Neural crest cell (in vitro differentiated cells): ENCODE data around the gene RSPH1. TPM values are rescaled to one million over a fixed set of nuclear protein-coding genes. Genes with fewer than 3 reads are reported as not detected.
A peak's percentile ranks its signal among the peaks of the same experiment; 100 is the strongest.

ENCODE experiments used
- DNase-seq: peaks from one replicate; pipeline ENCODE4 v3.0.0; 2021; ENCODE audit warnings: low read depth, mixed read lengths, low spot score
- H3K27ac Mint-ChIP-seq: one replicate; pipeline ENCODE4 v1.8.0; 2021; ENCODE audit warnings: mild to moderate bottlenecking, mixed read lengths; ENCODE audit not compliant: unreplicated experiment
- H3K27me3 Mint-ChIP-seq: 2 replicates; pipeline ENCODE4 v1.8.0; 2021; ENCODE audit warnings: low read depth, mild to moderate bottlenecking, mixed read lengths
- H3K36me3 Mint-ChIP-seq: 2 replicates; pipeline ENCODE4 v1.8.0; 2021; ENCODE audit warnings: low read depth, mild to moderate bottlenecking, mixed read lengths
- H3K4me1 Mint-ChIP-seq: 2 replicates; pipeline ENCODE4 v1.8.0; 2021; ENCODE audit warnings: mixed read lengths
- H3K4me3 Mint-ChIP-seq: one replicate; pipeline ENCODE4 v1.8.0; 2021; ENCODE audit warnings: mild to moderate bottlenecking, mixed read lengths
- H3K9me3 Mint-ChIP-seq: 2 replicates; pipeline ENCODE4 v1.8.0; 2021; ENCODE audit warnings: mixed read lengths
- CTCF ChIP-seq: fragments of 200-600 bp; sonication (generic); conservative IDR thresholded peaks from 2 replicates; pipeline ENCODE4 v1.5.0; 2021; ENCODE audit warnings: antibody characterized with exemption, mild to moderate bottlenecking
- total RNA-seq: library from RNA; stranded (reverse); gene quantifications from 2 replicates; pipeline ENCODE4 v1.2.1, GENCODE V29; 2021

RSPH1 gene
- total RNA-seq, 1 donor from 2014 or later = 0.65 TPM

- H3K36me3 Mint-ChIP-seq = no peaks in the 10 kb centered on the region
- no peak for DNase-seq
- peak overlapping the region; percentile 2 for H3K4me3 Mint-ChIP-seq
- H3K4me1 Mint-ChIP-seq = peaks cover 47% of the 10 kb centered on the region
- no peaks in the 10 kb centered on the region for H3K9me3 Mint-ChIP-seq
- TF ChIP-seq CTCF = no peak
- H3K27ac Mint-ChIP-seq = no peak overlapping the region
- peaks cover 22% of the 10 kb centered on the region for H3K27me3 Mint-ChIP-seq
These were observed 22.2 kb upstream of the RSPH1 start for GRCh38 chr21:42518215-42518614.

GRCh38 chr21:42515708-42516502, 19.9 kb upstream of the RSPH1 start:
- H3K27ac Mint-ChIP-seq = no peak overlapping the region
- peaks cover 25% of the 10 kb centered on the region for H3K27me3 Mint-ChIP-seq
- TF ChIP-seq CTCF = no peak
- no peak for DNase-seq
- peak overlapping the region; percentile 76 for H3K4me3 Mint-ChIP-seq
- no peaks in the 10 kb centered on the region for H3K36me3 Mint-ChIP-seq
- H3K9me3 Mint-ChIP-seq = no peaks in the 10 kb centered on the region
- H3K4me1 Mint-ChIP-seq = peaks cover 55% of the 10 kb centered on the region

- H3K36me3 Mint-ChIP-seq = no peaks in the 10 kb centered on the region
- DNase-seq = no peak
- H3K4me1 Mint-ChIP-seq = peaks cover 44% of the 10 kb centered on the region
- peak overlapping the region; percentile 76 for H3K4me3 Mint-ChIP-seq
- peaks cover 24% of the 10 kb centered on the region for H3K27me3 Mint-ChIP-seq
- no peak for TF ChIP-seq CTCF
- no peaks in the 10 kb centered on the region for H3K9me3 Mint-ChIP-seq
- H3K27ac Mint-ChIP-seq = no peak overlapping the region
These were observed 18.8 kb upstream of the RSPH1 start for GRCh38 chr21:42514883-42515228.

- Mint-ChIP-seq H3K36me3 (no peaks in the 10 kb centered on the region), H3K27me3 (peaks cover 24% of the 10 kb centered on the region), H3K4me3 (peak overlapping the region; percentile 83), H3K9me3 (no peaks in the 10 kb centered on the region), H3K4me1 (peaks cover 48% of the 10 kb centered on the region), H3K27ac (no peak overlapping the region)
- TF ChIP-seq CTCF = no peak
- DNase-seq = peak; percentile 39
These were observed 18.2 kb upstream of the RSPH1 start for GRCh38 chr21:42513985-42514882.

- TF ChIP-seq CTCF = no peak
- Mint-ChIP-seq H3K4me1 (peaks cover 52% of the 10 kb centered on the region), H3K4me3 (peak within 1 kb of the TSS; percentile 91), H3K36me3 (no peaks in the 10 kb centered on the region), H3K9me3 (no peaks in the 10 kb centered on the region), H3K27ac (no peak within 1 kb of the TSS), H3K27me3 (peaks cover 27% of the 10 kb centered on the region)
- DNase-seq = peak; percentile 25
These were observed 17.3 kb upstream of the RSPH1 start, which contains the start of gene SLC37A1 for GRCh38 chr21:42513151-42513984. TSS of gene SLC37A1 (plus strand) at chr21:42513852. CDS start at chr21:42518455, 4,603 bp downstream.
